ENCODE data around the gene NUP210L.
"Not testable (repeated sequence)": the region's sequence is repeated elsewhere in the genome, so short reads cannot be mapped to it uniquely, and the experiment has no call there.

DNA sequence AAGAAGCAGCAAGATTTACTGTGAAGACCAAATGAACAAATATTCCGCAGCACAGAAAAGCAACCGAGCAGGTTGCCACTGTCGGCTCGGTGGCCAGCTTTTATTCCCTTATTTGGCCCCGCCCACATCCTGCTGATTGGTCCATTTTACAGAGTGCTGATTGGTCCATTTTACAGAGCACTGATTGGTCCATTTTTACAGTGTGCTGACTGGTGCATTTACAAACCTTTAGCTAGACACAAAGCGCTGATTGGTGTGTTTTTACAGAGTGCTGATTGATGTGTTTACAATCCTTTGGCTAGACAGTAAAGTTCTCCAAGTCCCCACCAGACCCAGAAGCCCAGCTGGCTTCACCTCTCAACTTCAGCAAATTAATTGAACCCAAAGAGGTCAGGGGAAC is 71.8 kb downstream of the NUP210L start:
- TF ChIP-seq EP300 (IDR thresholded peaks at IDR 0.05); EHMT2 (IDR thresholded peaks at IDR 0.05; ENCODE audit: low read depth); HOXB5 (CRISPR knock-in tag; IDR thresholded peaks at IDR 0.05); RCOR1 (IDR thresholded peaks at IDR 0.05; ENCODE audit: low read depth, low read length); RAD21 (conservative IDR thresholded peaks at IDR 0.05 in 1 of 2, IDR thresholded peaks at IDR 0.05 in 1 of 2); ZSCAN20 (CRISPR knock-in tag; IDR thresholded peaks at IDR 0.05); POLR2A (IDR thresholded peaks at IDR 0.05; ENCODE audit: low read length); CEBPB (IDR thresholded peaks at IDR 0.05): not testable (repeated sequence)
- TF ChIP-seq, protein P1, sequence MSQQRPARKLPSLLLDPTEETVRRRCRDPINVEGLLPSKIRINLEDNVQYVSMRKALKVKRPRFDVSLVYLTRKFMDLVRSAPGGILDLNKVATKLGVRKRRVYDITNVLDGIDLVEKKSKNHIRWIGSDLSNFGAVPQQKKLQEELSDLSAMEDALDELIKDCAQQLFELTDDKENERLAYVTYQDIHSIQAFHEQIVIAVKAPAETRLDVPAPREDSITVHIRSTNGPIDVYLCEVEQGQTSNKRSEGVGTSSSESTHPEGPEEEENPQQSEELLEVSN (IDR thresholded peaks at IDR 0.05; ENCODE audit: borderline replicate concordance, low read depth) = not testable (repeated sequence)
- TF ChIP-seq, protein P2, sequence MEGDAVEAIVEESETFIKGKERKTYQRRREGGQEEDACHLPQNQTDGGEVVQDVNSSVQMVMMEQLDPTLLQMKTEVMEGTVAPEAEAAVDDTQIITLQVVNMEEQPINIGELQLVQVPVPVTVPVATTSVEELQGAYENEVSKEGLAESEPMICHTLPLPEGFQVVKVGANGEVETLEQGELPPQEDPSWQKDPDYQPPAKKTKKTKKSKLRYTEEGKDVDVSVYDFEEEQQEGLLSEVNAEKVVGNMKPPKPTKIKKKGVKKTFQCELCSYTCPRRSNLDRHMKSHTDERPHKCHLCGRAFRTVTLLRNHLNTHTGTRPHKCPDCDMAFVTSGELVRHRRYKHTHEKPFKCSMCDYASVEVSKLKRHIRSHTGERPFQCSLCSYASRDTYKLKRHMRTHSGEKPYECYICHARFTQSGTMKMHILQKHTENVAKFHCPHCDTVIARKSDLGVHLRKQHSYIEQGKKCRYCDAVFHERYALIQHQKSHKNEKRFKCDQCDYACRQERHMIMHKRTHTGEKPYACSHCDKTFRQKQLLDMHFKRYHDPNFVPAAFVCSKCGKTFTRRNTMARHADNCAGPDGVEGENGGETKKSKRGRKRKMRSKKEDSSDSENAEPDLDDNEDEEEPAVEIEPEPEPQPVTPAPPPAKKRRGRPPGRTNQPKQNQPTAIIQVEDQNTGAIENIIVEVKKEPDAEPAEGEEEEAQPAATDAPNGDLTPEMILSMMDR (IDR thresholded peaks at IDR 0.05) = not testable (repeated sequence)
